Adrenal gland (tissue), 5 donors: ENCODE measurements around the gene PCDH12.

Experiments used
- POLR2A ChIP-seq, 2 donors: fragments of 450-650 bp; IDR thresholded peaks; one replicate each; pipeline ENCODE4 v1.6.1; 2017; ENCODE audit warnings: antibody characterized with exemption in 2 of 2, mild to moderate bottlenecking in 2 of 2, moderate library complexity in 1 of 2
- TF ChIP-seq, protein P1 (sequence below), 6 experiments: fragments of 450-650 bp in 4 of 6; fragments of 200-600 bp in 2 of 6; sonication (generic) in 1 of 6; IDR thresholded peaks; 1 replicate in 5 of 6; 2 replicates in 1 of 6; pipeline versions ENCODE4 v1.5.1 to v1.8.0; 2016 to 2021; ENCODE audit warnings: antibody characterized with exemption in 6 of 6, mild to moderate bottlenecking in 2 of 6, moderate library complexity in 1 of 6
- donor health status: DM: no; HTN: no; CAD: no.

DNA sequence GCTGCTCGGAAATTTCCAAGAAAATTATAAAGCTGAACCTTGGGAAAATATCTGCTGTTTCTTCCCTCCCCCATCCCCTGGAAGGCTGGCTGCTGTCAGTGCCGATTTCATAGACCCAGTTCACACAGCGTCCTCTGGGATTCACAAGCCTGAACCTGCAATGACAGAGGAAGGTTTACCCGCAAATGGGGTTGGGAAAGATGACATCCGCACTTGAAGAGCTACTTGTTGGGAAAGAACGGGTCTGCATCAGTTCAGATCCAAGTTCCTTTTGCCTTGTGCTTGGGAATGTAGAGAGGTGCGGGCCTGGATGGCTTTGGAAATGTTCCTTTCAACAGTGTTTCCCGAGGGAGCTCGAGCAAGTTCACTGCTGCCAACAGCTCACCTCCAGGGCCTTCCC lies 13.9 kb downstream of the PCDH12 start:
- TF ChIP-seq, protein P1, sequence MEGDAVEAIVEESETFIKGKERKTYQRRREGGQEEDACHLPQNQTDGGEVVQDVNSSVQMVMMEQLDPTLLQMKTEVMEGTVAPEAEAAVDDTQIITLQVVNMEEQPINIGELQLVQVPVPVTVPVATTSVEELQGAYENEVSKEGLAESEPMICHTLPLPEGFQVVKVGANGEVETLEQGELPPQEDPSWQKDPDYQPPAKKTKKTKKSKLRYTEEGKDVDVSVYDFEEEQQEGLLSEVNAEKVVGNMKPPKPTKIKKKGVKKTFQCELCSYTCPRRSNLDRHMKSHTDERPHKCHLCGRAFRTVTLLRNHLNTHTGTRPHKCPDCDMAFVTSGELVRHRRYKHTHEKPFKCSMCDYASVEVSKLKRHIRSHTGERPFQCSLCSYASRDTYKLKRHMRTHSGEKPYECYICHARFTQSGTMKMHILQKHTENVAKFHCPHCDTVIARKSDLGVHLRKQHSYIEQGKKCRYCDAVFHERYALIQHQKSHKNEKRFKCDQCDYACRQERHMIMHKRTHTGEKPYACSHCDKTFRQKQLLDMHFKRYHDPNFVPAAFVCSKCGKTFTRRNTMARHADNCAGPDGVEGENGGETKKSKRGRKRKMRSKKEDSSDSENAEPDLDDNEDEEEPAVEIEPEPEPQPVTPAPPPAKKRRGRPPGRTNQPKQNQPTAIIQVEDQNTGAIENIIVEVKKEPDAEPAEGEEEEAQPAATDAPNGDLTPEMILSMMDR (IDR thresholded peaks at IDR 0.05) = no peak
- no peak for TF ChIP-seq POLR2A (IDR thresholded peaks at IDR 0.05)
